ENCODE measurements around the gene OR10J5.
"Not testable (repeated sequence)": the region's sequence is repeated elsewhere in the genome, so short reads cannot be mapped to it uniquely, and the experiment has no call there.

The OR10J5 gene

DNA sequence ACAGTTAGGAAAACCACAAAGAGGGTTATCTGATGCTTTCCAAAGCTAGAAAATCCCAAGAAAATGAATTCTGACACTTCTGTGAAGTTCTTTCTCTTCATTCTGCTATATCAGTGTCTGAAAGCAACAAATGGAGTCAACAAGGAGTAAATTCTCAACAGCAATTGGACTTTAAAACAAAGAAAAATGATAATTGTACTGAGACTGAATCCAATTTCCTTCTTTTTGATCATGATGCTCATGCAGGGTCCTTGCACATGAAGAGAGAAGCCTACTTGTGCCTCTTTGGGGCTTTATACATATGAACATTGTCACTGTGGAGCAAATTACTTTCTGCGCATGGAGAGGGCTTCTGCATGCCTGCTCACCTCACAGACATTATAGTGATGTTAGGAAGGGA, at the start of gene OR10J5:
OR10J5 (minus strand) TSS at position 101 of the 400 bp plus-strand sequence; CDS start at position 101, 0 bp downstream.
- no peak for DNase-seq (ENCODE audit: low read depth)

DNA sequence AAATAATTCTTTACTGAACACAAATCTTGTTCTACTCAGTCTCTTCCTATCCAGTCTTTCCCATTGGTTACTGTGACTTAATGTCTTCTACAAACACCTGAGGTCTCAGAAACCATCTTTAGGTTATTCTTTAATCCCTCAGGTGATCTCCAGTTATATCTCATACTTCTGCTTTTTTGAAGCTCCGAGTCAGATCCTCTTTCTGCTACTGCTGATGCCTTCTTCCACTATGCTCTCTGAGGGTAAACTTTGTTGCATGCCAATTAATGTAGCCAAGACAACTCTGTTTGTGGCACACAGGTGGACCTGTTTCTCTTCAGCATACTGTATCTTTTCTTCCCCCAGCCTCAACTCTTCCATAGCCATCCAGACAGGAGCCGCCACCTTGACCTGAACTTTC, 48.7 kb upstream of the OR10J5 start:
- DNase-seq (ENCODE audit: low read depth), result no peak

DNA sequence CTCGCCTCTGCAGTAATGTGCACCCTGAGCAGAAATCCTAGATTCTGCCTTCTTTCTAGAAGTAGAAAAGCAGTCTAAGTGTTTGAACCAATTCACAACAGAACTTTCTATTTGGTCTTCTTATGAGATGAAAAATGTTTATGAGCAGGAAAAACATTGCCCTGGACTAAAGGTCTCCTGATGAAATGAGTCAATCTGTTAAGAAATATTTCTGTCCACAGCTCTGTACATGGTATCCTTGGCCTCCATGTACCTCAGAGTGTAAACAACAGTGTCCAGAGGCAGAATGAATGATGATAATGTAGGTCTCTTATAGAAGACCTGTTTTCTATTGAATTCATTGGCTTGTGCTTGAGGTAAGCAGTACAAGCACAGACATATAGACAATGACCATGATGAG, 45.6 kb upstream of the OR10J5 start:
- no peak for DNase-seq (ENCODE audit: low read depth)

- DNase-seq (ENCODE audit: low read depth), result no peak
Measured at GRCh38 chr1:159580340-159580739, 44.5 kb upstream of the OR10J5 start.

- no peak for DNase-seq (ENCODE audit: low read depth)
Measured at GRCh38 chr1:159577446-159577845, 41.6 kb upstream of the OR10J5 start.

GRCh38 chr1:159562680-159563079, 26.9 kb upstream of the OR10J5 start:
- DNase-seq (ENCODE audit: low read depth), result no peak

GRCh38 chr1:159561497-159561896, 25.7 kb upstream of the OR10J5 start:
- DNase-seq (ENCODE audit: low read depth), result no peak

GRCh38 chr1:159560599-159560998, 24.8 kb upstream of the OR10J5 start:
- DNase-seq (ENCODE audit: low read depth), result no peak

DNA sequence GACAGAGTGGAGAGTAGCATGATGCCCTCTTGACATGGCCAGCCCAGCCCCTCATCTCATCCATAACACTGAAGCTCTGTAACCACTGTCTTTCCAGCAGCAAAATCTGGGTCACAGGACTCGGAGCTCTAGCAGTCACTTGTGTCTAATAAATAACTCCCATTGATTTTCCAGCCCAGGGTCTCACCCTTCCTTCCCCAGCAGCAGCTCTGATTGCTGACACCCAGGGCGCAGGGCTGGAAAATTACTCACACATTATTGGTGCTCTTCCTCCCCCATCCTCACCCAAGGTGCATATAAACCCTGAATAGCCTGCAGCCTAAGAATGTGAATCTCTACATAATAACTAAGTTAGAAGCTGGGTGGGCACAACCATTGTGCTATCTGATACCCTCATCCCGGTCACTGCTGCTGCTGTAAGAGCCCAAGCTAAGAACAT, 21.1 kb upstream of the OR10J5 start:
- no peak for DNase-seq (ENCODE audit: low read depth)

DNA sequence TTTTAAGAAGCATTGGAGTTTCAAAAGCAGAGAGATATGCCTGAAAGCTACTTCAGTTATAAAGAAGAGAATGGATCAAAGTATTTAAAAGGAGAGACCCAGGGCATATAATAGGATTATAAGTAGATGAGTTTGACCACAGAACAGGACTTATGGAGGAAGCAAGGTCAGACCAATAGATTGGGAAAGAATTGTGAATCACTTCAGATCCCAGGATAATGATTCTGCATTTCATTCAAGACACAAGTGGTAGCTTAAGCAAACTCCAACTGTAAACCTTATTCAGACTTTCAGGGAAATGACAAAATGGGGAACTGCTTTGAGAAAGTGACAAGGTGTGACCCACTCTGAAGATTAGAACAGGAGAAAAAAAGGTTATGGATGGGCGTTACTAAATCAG, 18.9 kb upstream of the OR10J5 start:
- no peak for DNase-seq (ENCODE audit: low read depth)

DNA sequence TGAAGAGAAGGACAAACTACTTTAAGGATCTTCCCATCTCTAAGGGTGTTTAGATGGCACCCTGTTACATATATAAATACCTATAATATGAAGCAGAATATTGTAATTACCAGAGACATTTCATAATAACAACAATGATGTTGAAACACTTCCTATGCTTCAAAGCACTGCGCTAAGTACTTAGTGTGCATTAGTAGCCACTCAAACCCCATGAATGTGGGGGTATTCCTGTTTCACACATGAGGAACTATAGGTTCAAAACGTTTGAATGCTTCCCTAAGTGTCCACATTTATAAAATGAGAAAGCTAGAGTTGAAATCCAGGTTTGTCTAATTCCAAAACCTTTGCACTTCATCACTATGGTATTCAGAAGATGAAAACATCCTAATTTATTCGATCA, 18.5 kb upstream of the OR10J5 start:
- no peak for DNase-seq (ENCODE audit: low read depth)

- no peak for DNase-seq (ENCODE audit: low read depth)
Measured at GRCh38 chr1:159548126-159548525, 12.3 kb upstream of the OR10J5 start.

GRCh38 chr1:159532922-159533321, 2.9 kb downstream of the OR10J5 start:
- no peak for DNase-seq (ENCODE audit: low read depth)

DNA sequence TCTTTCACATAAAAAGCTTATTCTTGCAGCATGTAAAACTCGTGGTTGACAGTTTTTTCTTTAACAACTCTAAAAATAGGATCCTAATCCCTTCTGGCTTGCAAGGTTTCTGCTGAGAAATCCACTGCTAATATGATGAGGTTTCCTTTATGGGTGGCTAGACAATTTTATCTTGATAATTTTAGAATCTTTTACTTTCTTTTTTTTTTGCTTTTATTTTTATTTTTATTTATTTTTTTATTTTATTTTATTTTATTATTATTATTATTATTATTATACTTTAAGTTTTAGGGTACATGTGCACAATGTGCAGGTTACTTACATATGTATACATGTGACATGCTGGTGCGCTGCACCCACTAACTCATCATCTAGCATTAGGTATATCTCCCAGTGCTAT, 11.0 kb downstream of the OR10J5 start:
- DNase-seq (ENCODE audit: low read depth), result not testable (repeated sequence)

DNA sequence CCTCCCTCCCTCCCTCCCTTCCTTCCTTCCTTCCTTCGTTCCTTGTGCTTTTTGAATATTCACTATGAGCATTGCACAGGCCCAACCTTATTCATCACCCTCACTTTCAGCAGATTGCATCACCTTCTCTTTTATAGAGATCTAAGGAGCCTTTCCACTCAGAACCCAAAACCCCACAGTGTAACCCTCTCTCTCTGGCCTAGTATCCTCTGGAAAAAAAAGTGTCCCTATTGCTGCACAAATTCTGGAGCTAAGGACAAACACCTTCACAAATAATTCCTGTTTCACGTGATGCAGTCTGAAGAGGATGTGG, 25.6 kb downstream of the OR10J5 start:
- DNase-seq (ENCODE audit: low read depth), result no peak

DNA sequence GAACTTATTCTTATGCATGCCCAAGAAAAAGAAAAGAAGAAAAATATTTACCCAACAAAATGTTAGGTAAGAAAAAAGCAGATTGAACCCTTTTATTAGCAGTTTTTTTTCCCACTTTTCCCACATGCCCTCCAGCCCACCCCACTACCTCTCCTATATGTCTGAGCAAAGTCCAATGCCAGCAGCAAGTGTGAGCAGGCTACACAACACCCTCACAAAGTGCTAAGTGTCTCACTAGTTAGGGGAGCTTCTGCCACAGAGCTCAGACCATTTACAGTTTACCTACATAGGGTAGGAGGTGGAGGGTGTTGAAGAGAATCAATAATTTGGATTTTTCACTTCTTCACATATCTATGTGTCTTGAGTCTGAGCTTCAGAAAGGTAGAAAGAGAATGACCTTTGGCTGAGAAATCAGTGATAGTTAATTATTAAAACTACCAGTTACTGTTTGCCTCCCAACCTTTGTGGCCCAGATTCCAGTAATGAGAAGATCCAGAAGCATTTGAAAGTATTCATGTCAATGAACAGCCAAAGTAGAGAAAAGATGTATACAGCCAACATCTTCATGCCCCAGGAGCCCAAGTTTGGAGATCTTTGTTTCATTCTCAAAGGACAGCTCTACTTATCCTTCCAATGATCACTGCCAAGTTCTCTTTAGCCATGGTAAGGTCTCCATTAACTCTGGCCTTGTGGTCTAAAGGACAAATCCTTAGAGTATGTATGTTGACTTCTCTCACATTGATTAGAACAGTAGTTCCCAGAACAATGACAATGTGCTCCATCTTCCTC, 26.2 kb downstream of the OR10J5 start:
- no peak for DNase-seq (ENCODE audit: low read depth)

DNA sequence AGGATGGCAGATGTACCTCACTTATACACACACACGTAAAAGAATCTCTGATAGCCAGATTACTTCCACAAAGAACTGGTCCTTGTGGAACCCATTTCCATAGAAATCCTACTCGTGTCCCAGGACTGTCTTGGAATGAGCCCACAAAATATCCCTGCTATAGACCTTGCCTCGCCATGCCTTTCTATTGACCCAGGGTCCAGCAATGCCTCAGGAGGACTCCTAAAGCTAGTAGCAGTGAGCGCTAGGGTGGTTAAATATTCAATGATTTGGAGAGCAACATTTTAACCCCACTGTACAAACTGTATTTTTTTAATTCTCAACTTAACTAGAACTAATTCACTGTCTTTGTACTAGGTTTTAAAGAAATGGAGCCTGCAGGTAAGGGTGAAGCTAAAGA, 26.9 kb downstream of the OR10J5 start:
- DNase-seq (ENCODE audit: low read depth), result no peak

DNA sequence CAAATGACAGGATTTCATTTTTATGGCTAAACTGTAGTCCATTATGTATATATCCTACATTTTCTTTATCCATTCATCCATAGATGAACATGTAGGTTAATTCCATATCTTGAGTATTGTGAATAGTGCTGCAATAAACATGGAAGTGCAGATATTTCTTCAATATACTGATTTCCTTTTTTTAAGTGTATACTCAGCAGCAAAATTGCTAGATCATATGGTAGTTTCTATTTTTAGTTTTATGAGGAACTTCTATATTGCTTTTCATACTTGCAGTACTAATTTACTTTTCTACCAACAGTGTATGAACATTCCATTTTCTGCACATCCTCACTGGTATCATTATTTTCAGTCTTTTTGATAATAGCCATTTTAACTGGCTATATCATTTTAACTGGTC, 30.1 kb downstream of the OR10J5 start:
- no peak for DNase-seq (ENCODE audit: low read depth)

- no peak for DNase-seq (ENCODE audit: low read depth)
Measured at GRCh38 chr1:159501082-159501481, 34.7 kb downstream of the OR10J5 start.

DNA sequence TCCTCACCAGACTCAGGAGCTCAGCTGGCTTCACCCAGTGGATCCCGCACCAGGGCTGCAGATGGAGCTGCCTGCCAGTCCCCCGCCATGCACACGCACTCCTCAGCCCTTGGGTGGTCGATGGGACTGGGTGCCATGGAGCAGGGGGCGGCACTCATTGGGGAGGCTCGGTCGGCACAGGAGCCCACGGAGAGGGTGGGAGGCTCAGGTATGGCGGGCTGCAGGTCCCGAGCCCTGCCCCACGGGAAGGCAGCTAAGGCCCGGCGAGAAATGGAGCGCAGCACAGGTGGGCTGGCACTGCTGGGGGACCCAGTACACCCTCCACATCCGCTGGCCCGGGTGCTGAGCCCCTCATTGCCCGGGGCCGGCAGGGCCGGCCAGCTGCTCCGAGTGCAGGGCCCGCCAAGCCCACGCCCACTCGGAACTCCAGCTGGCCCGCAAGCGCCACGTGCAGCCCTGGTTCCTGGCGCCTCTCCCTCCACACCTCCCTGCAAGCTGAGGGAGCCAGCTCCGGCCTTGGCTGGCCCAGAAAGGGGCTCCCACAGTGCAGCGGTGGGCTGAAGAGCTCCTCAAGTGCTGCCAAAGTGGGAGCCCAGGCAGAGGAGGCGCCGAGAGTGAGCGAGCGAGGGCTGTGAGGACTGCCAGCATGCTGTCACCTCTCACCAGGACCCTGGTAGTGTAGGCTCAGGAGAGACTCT, 41.1 kb downstream of the OR10J5 start:
- not testable (repeated sequence) for DNase-seq (ENCODE audit: low read depth)

DNA sequence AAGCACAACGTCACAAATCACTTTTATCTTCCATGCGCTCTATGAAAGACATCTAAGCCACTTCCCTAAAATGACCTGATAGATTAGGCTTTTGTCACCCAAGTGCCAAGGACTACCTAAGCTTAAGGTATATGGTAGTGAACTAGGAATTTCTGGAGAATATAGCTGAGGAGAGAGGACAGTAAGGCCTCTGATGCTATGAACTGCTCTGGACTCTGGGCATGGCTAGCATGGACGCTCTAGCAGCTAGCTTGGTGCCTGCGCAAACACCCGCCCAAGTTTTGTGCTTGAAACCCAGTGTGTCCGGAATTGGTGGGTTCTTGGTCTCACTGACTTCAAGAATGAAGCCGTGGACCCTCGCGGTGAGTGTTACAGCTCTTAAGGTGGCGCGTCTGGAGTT, 42.5 kb downstream of the OR10J5 start:
- DNase-seq (ENCODE audit: low read depth), result no peak

DNA sequence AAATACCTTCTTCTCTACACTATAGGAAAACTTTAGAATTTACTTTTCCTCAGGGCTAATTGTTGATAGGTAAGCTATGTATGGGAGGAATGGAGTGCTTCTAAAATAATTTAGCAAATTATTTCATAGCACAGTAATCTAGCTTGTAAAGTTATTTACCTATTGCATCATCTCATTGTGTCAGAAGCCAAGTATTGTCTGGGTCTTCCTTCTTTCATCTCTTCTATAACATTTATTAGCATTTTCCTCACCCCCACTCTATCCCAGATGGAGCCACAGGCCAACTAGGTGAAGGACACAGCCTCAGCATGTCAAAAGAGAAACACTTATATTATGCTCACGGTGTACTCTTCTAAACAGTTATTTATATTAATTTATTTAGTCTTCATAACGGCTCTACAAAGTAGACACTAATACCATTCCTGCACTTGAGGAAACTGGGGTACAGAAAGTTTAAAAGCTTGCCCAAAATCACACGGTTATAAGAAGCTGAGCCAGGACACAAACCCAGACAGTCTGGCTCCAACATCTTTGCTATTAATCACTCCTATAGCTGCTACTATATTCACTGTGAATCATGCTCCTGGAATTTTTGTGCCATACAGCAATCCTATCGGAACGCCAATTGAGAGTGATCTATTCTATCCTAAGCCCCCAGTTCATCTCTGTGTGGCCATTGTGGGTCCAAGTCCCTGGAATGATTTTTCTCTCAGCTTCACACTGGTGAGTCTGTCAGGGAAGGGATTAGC, 43.1 kb downstream of the OR10J5 start:
- no peak for DNase-seq (ENCODE audit: low read depth)
